Left forelimb (tissue), 1 donor: ENCODE results near the gene TRAM2.

Experiments
- DNase-seq: peaks from one replicate; pipeline ENCODE4 v3.0.0-alpha.2; 2018; ENCODE audit warnings: low spot score

Gene TRAM2

GRCh38 chr6:52509281-52510212 is 67.3 kb downstream of the TRAM2 start:
- no peak for DNase-seq

GRCh38 chr6:52508261-52508739 is 68.6 kb downstream of the TRAM2 start:
- DNase-seq, result no peak

- no peak for DNase-seq
Observed at GRCh38 chr6:52507557-52508260, 69.2 kb downstream of the TRAM2 start.

- DNase-seq, result no peak
Observed at GRCh38 chr6:52506476-52506875, 70.4 kb downstream of the TRAM2 start.

GRCh38 chr6:52505726-52506409 is 71.0 kb downstream of the TRAM2 start:
- DNase-seq, result no peak

GRCh38 chr6:52504782-52505136 is 72.1 kb downstream of the TRAM2 start:
- no peak for DNase-seq

GRCh38 chr6:52503851-52504781 is 72.7 kb downstream of the TRAM2 start:
- no peak for DNase-seq

GRCh38 chr6:52503323-52503747 is 73.5 kb downstream of the TRAM2 start:
- DNase-seq, result no peak

- no peak for DNase-seq
Observed at GRCh38 chr6:52502306-52503029, 74.4 kb downstream of the TRAM2 start.

- DNase-seq, result no peak
Observed at GRCh38 chr6:52500238-52501129, 76.4 kb downstream of the TRAM2 start.

GRCh38 chr6:52499681-52500236 is 77.1 kb downstream of the TRAM2 start:
- DNase-seq, result no peak

- DNase-seq, result no peak
Observed at GRCh38 chr6:52499026-52499425, 77.8 kb downstream of the TRAM2 start.

- no peak for DNase-seq
Observed at GRCh38 chr6:52498538-52499017, 78.3 kb downstream of the TRAM2 start.

- no peak for DNase-seq
Observed at GRCh38 chr6:52497652-52498408, 79.0 kb downstream of the TRAM2 start.

GRCh38 chr6:52496631-52497030 is 80.2 kb downstream of the TRAM2 start:
- no peak for DNase-seq

- no peak for DNase-seq
Observed at GRCh38 chr6:52495922-52496321, 80.9 kb downstream of the TRAM2 start.

GRCh38 chr6:52494298-52495072 is 82.4 kb downstream of the TRAM2 start:
- DNase-seq, result no peak

- DNase-seq, result no peak
Observed at GRCh38 chr6:52493669-52494068, 83.2 kb downstream of the TRAM2 start.
